Nucleus accumbens (tissue), 56 donors: ENCODE data around the gene ZP1.

Experiments
- DNase-seq, 56 donors: peaks; one replicate each; lab custom pipeline; 2025; lab: John Stamatoyannopoulos, UW

The ZP1 gene

DNA sequence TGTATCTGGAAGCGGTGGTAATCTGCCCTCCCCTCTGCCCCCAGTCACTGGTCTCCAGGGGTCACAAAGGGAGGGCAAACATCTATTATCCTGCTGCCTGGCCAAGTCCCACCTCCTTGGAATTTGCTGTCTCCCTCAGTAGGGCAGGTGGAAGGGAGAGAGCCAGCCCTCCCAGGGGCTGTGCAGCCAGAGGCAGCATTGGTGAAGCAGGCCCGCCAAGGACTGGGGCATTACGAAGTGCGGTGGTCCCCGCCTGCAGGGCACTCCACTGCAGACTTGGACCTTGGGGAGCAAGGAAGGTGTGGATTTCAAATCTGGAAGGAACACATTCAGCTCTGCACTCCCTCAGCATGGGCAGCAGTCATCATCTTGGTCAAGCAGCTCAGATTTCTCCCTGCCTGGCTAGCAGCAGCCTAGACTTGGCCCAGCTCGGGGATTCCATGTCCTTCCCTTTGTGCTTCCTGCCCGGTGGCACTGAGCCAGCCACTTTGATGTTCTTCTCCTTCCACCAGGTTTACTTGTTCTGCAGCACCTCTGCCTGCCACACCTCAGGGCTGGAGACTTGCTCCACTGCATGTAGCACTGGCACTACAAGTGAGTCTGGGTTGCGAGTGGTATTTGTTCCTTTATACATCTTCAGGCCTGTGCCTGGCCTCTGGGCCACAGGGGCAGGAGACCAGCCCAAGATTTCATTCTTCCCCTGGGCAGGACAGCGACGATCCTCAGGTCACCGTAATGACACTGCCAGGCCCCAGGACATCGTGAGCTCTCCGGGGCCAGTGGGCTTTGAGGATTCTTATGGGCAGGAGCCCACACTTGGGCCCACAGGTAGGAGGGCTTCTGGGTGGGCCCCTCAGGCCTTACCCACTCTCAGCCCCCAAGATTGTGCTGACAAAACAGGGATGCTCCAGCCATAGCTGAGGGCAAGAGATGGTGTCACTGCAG is 7.4 kb downstream of the ZP1 start:
- DNase-seq, result no peak

DNA sequence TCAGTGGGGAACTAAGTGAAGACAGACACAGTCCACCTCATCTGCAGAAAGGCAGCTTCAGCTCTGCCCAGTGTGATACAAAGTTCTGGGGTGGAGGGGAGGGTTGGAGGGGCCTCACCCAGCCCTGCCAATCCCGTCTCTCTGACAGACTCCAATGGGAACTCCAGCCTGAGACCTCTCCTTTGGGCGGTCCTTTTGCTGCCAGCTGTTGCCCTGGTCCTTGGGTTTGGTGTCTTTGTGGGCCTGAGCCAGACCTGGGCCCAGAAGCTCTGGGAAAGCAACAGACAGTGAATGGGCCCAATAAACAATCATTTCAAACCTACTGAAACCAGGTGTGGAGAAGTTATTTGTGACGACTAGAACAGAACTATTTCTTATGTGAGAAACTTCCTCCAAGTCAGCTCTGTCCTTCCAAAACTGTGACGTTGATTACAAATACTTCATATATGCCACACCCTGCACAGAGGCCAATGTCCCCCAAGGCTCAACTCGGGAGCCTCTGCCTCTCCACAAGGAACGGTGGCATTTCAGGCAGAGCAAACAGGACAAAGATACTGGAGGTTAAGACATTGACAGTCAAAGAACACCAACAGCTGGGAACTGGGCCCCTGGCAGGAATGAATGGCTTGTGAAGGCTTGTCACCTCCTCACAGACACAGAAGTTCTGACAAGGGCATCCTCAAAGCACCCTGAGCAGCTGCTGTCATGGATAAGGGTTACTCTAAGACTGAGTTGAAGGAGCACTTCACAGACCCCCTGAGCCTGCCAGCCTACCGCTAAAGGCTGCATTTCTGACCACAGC is 8.2 kb downstream of the ZP1 start:
- no peak for DNase-seq

GRCh38 chr11:60876168-60876485 is 8.8 kb downstream of the ZP1 start:
- no peak for DNase-seq

- DNase-seq, result no peak
Observed at GRCh38 chr11:60878245-60879101, 11.1 kb downstream of the ZP1 start.

DNA sequence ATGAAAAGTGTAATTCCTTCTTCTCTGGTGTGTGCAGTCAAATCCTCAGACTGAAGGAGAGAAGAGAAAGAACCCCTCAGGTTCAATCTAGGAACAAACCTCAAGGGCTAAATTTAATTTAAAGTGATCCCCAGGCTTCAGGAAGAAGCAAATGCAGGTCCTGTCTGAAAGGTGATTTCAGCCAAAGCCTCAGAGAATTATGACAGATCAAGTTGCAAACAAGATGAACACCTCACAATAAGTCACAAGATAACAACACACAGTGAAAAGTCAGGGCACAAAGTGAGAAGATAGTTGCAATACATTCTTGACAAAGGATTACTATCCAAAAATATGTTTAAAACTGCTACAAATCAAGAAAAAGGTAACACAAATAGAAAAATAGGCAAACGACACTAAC is 11.8 kb downstream of the ZP1 start:
- DNase-seq, result no peak

GRCh38 chr11:60879971-60880588 is 12.7 kb downstream of the ZP1 start:
- DNase-seq, result no peak

DNA sequence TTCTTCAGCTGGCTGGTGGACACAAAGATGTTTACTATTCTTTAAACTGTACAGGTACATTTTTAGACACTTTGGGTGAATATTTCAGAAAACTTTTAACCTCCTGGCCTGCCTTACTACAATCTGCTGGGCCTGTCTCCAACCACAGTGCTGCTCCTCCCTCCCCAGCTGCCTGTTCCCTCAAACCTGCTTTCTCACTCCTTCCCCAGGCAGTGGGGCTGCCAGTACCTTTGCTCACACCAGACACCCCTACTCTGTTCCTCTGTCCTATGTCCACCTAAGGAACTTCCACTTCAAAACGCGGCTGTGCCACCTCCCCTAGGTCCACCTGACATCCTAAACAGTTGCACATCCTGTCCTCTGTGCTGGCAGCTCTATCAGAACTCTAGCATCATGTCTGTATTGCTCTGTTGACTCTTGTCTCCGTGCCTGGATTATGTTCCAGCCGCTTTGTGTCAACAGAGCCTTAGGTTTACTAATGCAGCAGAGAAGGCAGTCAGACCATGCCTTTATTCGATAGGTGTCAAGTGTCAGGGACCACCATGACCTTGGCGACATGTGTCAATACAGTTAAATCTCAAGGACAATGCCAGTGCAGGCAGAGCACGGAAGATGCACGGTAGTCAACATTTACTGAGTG is 13.4 kb downstream of the ZP1 start:
- no peak for DNase-seq

DNA sequence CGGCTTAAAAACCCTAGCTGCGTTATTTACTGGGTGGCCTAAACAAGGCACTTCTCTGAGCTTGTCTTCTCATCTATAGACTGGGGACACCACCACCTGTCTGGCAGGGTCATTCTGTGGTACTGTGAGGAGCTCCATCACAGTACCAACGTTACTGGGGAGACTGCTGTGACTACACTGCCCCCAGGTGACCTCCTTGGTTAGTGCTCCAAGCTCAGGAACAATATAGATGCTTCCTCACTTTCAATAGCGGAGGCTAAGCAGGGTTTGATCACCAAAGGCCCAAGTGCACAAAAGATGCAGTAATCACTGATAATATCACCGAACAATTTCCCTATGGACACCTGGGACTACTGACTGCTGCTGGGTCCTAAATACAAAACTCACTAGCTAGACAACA is 20.2 kb downstream of the ZP1 start:
- DNase-seq, result peak in 8 of 56 donors; percentile 5 to 43 (median 18)

DNA sequence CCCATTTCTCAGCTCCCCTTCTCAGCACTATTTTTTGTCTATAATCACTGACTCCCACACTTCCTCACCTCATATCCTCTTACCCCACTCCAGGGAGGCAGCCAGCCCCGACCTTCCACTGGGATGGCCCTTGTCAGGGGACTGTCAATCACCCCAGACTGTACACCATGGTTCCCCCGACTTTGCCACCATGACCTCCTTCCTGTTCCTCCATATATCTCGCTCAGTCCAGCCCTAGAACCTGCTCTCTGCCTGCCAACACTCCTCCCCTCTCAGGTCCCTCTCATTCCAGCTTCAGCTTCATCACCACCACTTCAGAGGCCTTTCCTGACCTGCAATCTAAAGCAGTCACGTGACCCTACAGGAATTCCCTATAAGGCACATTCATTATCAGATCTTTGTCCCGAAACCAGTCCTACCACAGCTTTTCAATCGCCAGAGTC is 22.5 kb downstream of the ZP1 start:
- DNase-seq, result no peak

GRCh38 chr11:60890696-60891095 is 23.4 kb downstream of the ZP1 start:
- no peak for DNase-seq

- DNase-seq, result no peak
Observed at GRCh38 chr11:60891103-60891741, 23.9 kb downstream of the ZP1 start.

DNA sequence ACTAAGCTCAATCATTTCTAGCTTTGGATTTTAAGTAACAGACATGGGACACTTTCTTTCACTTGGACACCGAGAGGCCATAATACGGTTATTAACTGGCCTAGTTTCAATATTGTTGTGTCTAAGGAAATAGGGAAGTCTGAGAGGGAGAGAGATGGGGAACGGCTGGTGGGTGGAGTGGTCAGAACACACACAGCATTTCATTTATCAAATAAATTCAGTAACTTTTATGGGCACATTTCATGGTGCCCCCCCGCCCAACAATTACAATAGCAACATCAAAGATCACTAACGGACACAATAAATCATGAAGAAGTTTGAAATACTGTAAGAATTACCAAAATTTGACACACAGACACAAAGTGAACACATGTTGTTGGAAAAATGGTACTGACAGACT is 28.3 kb downstream of the ZP1 start:
- DNase-seq, result no peak

DNA sequence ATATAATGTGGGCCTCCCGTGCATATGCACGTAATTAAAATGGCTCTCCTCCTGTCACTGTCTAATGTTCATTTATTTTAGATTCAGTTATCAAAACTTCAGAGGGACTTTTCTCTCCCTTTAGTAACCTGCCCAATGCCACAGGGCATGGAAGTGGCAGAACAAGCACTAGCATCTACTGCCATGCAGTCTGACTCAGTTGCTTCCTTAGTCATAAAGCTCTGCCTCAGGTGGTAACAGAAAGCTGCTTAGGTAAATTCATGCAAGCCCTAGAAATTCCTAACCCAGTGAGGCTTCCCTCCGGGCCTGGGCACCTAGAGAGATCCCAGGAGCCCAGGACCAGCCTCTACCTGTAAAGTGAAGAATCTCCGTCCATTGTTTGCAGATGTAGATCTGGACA is 30.2 kb downstream of the ZP1 start:
- no peak for DNase-seq

- DNase-seq, result peak in 13 of 56 donors; percentile 7 to 56 (median 24)
Observed at GRCh38 chr11:60899046-60899936, 31.9 kb downstream of the ZP1 start.

DNA sequence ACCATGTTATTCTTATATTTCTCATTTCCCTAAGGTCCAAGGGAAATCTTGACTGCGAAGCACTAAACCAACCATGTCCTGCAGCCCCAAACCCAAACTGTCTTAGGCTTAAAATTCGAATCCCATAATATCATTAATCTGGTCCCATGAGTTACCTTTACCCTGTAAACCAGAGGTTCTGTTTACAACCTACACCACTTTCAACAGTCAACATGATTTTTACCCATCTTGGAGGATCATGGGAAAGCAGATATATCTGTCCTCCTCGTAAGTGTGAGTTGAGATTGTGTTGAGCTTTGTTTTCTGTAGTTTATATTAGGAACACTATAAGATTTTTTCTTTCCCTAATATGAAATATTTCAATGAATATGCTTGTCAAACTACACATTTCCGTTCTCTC is 32.6 kb downstream of the ZP1 start:
- no peak for DNase-seq

- peak in 4 of 56 donors; percentile 13 to 63 (median 28) for DNase-seq
Observed at GRCh38 chr11:60900673-60901404, 33.5 kb downstream of the ZP1 start.

DNA sequence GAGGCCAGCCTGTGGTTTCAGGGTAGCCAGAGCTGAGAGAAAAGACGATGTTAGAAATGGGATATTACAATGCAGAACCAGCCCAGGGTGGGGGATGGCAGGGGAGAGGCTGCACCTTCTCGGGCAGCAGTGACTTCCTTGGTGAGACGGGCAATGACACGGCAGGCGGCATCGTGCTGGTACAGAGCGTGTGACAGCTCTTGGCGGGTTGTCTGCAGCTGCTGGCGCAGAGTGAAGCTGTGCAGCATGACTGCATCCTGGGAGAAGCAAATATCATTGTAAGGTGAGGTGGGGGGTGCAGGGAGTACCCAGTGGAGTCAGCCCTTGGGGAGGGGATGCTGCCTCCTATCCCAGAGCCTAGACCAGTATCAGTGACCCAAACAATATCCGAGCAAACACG is 35.3 kb downstream of the ZP1 start:
- DNase-seq, result no peak

- DNase-seq, result no peak
Observed at GRCh38 chr11:60905047-60905446, 37.7 kb downstream of the ZP1 start.
